Liver (tissue), 9 donors: ENCODE data around the gene ACTN1. TPM values are rescaled to one million over a fixed set of nuclear protein-coding genes. Genes with fewer than 3 reads are reported as not detected.

Experiments
- DNase-seq: peaks from one replicate; pipeline ENCODE4 v3.0.0-alpha.2; 2017; ENCODE audit warnings: low spot score
- H3K27ac ChIP-seq, 2 donors: one replicate each; pipeline ENCODE4 v1.7.0; 2013; ENCODE audit warnings: inconsistent platforms in 2 of 2, low read length in 2 of 2, control low read depth in 1 of 2, low read depth in 1 of 2, mild to moderate bottlenecking in 1 of 2
- H3K27me3 ChIP-seq, 4 donors: one replicate each; pipeline versions ENCODE4 v1.6.1 to v1.7.0; 2013; ENCODE audit warnings: low read length in 3 of 4, inconsistent platforms in 1 of 4, mild to moderate bottlenecking in 1 of 4, moderate library complexity in 1 of 4; ENCODE audit not compliant: control insufficient read depth in 4 of 4, insufficient read depth in 4 of 4
- H3K36me3 ChIP-seq, 4 donors: one replicate each; pipeline versions ENCODE4 v1.6.1 to v1.7.0; 2013; ENCODE audit warnings: low read length in 3 of 4, mild to moderate bottlenecking in 3 of 4, low read depth in 1 of 4, moderate library complexity in 1 of 4; ENCODE audit not compliant: control insufficient read depth in 4 of 4, insufficient read depth in 3 of 4
- H3K4me1 ChIP-seq, 4 donors: one replicate each; pipeline versions ENCODE4 v1.6.1 to v1.7.0; 2013; ENCODE audit warnings: low read length in 3 of 4, mild to moderate bottlenecking in 3 of 4, moderate library complexity in 1 of 4; ENCODE audit not compliant: control insufficient read depth in 4 of 4, insufficient read depth in 4 of 4
- H3K4me3 ChIP-seq, 3 donors: one replicate each; pipeline versions ENCODE4 v1.6.1 to v1.7.0; 2013; ENCODE audit warnings: low read length in 3 of 3, control low read depth in 1 of 3, low read depth in 1 of 3, mild to moderate bottlenecking in 1 of 3
- H3K9ac ChIP-seq, 2 donors: one replicate each; pipeline ENCODE4 v1.7.0; 2013; ENCODE audit warnings: low read length in 2 of 2, mild to moderate bottlenecking in 2 of 2, moderate library complexity in 2 of 2, control low read depth in 1 of 2, low read depth in 1 of 2
- H3K9me3 ChIP-seq, 4 donors: one replicate each; pipeline versions ENCODE4 v1.6.1 to v1.7.0; 2013; ENCODE audit warnings: low read length in 3 of 4; ENCODE audit not compliant: control insufficient read depth in 4 of 4
- EGR1 ChIP-seq, 2 donors: IDR thresholded peaks; 2 replicates each; pipeline ENCODE4 v1.6.1; 2016 to 2018; ENCODE audit warnings: antibody characterized with exemption in 2 of 2, low read depth in 2 of 2
- FOXA1 ChIP-seq: IDR thresholded peaks from 2 replicates; pipeline ENCODE4 v1.6.1; 2016; ENCODE audit warnings: antibody characterized with exemption
- FOXA2 ChIP-seq: IDR thresholded peaks from 2 replicates; pipeline ENCODE4 v1.6.1; 2016; ENCODE audit warnings: antibody characterized with exemption
- GABPA ChIP-seq, 2 donors: IDR thresholded peaks in 1 of 2; conservative IDR thresholded peaks in 1 of 2; 2 replicates each; pipeline ENCODE4 v1.6.1; 2016; ENCODE audit warnings: antibody characterized with exemption in 2 of 2, mild to moderate bottlenecking in 1 of 2, moderate library complexity in 1 of 2
- HNF4A ChIP-seq, 2 donors: conservative IDR thresholded peaks; 2 replicates each; pipeline ENCODE4 v1.6.1; 2016; ENCODE audit warnings: antibody characterized with exemption in 2 of 2, mild to moderate bottlenecking in 2 of 2
- HNF4G ChIP-seq: IDR thresholded peaks from 2 replicates; pipeline ENCODE4 v1.6.1; 2016; ENCODE audit warnings: antibody characterized with exemption
- JUND ChIP-seq, 2 donors: IDR thresholded peaks; 2 replicates each; pipeline ENCODE4 v1.6.1; 2016; ENCODE audit warnings: antibody characterized with exemption in 2 of 2
- NR2F2 ChIP-seq: IDR thresholded peaks from 2 replicates; pipeline ENCODE4 v1.6.1; 2016; ENCODE audit warnings: antibody characterized with exemption
- RAD21 ChIP-seq, 2 donors: IDR thresholded peaks; 2 replicates each; pipeline ENCODE4 v1.6.1; 2016; ENCODE audit warnings: antibody characterized with exemption in 2 of 2, mild to moderate bottlenecking in 2 of 2
- RXRA ChIP-seq, 2 donors: IDR thresholded peaks; 2 replicates each; pipeline ENCODE4 v1.6.1; 2017 to 2018; ENCODE audit warnings: antibody characterized with exemption in 2 of 2, mild to moderate bottlenecking in 1 of 2
- SP1 ChIP-seq: IDR thresholded peaks from 2 replicates; pipeline ENCODE4 v1.6.1; 2018; ENCODE audit warnings: antibody characterized with exemption, mild to moderate bottlenecking
- TAF1 ChIP-seq: conservative IDR thresholded peaks from 2 replicates; pipeline ENCODE4 v1.6.1; 2016; ENCODE audit warnings: antibody characterized with exemption, mild to moderate bottlenecking
- YY1 ChIP-seq: IDR thresholded peaks from 2 replicates; pipeline ENCODE4 v1.6.1; 2016; ENCODE audit warnings: antibody characterized with exemption, mild to moderate bottlenecking
- WGBS: extraction: QIAGEN DNeasy Blood & Tissue Kit; methylation state at CpG from one replicate; pipeline ENCODE4 v1.1.7; 2013; 5-methylcytosine and 5-hydroxymethylcytosine counted together
- polyA plus RNA-seq, 2 donors: library from polyadenylated mRNA; stranded (reverse) in 1 of 2; unstranded in 1 of 2; fragments of 200-250 nt in 1 of 2; fragments of >200 nt in 1 of 2; fragmentation: Nextera tagmentation in 1 of 2; extraction: Ambion mirVana in 1 of 2; gene quantifications; one replicate each; pipeline versions ENCODE4 v1.2.1 to v1.2.3, GENCODE V29; 2013 to 2015
- total RNA-seq, 2 donors: library from RNA; depleted of rRNA; stranded (reverse); fragments of >200 nt; gene quantifications; one replicate each; pipeline ENCODE4 v1.2.3, GENCODE V29; 2014
- TF ChIP-seq, protein P1 (sequence below): fragments of 150-350 bp; IDR thresholded peaks from 2 replicates; pipeline ENCODE4 v1.5.1; 2017; ENCODE audit warnings: improper control_type of control experiment, low read depth, low read length; ENCODE audit not compliant: missing input control
- TF ChIP-seq, protein P2 (sequence below): IDR thresholded peaks from 2 replicates; pipeline ENCODE4 v1.6.1; 2016; ENCODE audit warnings: antibody characterized with exemption
- TF ChIP-seq, protein P3 (sequence below): IDR thresholded peaks from 2 replicates; pipeline ENCODE4 v1.6.1; 2016; ENCODE audit warnings: antibody characterized with exemption
- TF ChIP-seq, protein P4 (sequence below): IDR thresholded peaks from 2 replicates; pipeline ENCODE4 v1.6.1; 2016; ENCODE audit warnings: antibody characterized with exemption, mild to moderate bottlenecking
- TF ChIP-seq, protein P5 (sequence below): IDR thresholded peaks from 2 replicates; pipeline ENCODE4 v1.6.1; 2016; ENCODE audit warnings: antibody characterized with exemption
- donor health status: healthy.
- donor health status: healthy.
- donor health status: healthy.
- donor health status: healthy.
- donor health status: healthy.

ACTN1 gene
- total and polyA plus RNA-seq, 4 donors, result 36.2 to 100 (median 63.1) TPM

DNA sequence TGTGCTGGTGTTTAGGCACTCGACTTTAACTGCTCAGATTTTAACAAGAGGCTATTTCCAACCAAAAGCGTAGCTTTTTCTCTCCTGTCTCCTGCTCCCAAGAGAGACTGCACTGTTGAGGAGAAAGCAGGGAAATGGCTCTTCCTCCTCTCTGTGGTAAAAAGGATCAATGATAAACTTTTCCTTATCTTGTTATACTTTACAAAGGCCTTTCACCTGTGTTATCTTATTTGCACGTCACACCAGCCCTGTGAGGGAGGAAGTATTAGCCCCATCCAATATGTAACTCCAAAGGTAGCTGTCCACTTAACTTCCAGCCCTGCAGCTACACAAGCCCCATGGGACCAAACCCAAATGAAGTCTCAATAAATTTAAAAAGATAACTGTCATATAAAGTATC is 153.4 kb downstream of the ACTN1 start:
- Histone ChIP-seq H3K27me3 (no peaks in the 10 kb centered on the region), H3K9me3 (no peaks in the 10 kb centered on the region), H3K4me1 (peaks cover 14 to 55% (median 36%) of the 10 kb centered on the region in 4 donors), H3K4me3 (no peak overlapping the region), H3K27ac (peak overlapping the region; percentile 86 to 90), H3K36me3 (no peaks in the 10 kb centered on the region), H3K9ac (peak overlapping the region; percentile 4 to 68)
- TF ChIP-seq GABPA (IDR thresholded peaks at IDR 0.05 in 1 of 2, conservative IDR thresholded peaks at IDR 0.05 in 1 of 2) (peak in 1 of 2 donors; percentile 43), SP1 (peak; percentile 75), TAF1 (peak; percentile 96), JUND (IDR thresholded peaks at IDR 0.05) (peak in 1 of 2 donors; percentile 60), FOXA2 (no peak), YY1 (peak; percentile 82), RXRA (IDR thresholded peaks at IDR 0.05) (peak; percentile 82 to 88), HNF4G (no peak), EGR1 (IDR thresholded peaks at IDR 0.05; ENCODE audit: low read depth in 2 of 2) (peak in 1 of 2 donors; percentile 47), HNF4A (conservative IDR thresholded peaks at IDR 0.05) (peak; percentile 48 to 69), RAD21 (IDR thresholded peaks at IDR 0.05) (peak; percentile 22 to 39), FOXA1 (peak; percentile 37), NR2F2 (no peak)
- TF ChIP-seq, protein P1, sequence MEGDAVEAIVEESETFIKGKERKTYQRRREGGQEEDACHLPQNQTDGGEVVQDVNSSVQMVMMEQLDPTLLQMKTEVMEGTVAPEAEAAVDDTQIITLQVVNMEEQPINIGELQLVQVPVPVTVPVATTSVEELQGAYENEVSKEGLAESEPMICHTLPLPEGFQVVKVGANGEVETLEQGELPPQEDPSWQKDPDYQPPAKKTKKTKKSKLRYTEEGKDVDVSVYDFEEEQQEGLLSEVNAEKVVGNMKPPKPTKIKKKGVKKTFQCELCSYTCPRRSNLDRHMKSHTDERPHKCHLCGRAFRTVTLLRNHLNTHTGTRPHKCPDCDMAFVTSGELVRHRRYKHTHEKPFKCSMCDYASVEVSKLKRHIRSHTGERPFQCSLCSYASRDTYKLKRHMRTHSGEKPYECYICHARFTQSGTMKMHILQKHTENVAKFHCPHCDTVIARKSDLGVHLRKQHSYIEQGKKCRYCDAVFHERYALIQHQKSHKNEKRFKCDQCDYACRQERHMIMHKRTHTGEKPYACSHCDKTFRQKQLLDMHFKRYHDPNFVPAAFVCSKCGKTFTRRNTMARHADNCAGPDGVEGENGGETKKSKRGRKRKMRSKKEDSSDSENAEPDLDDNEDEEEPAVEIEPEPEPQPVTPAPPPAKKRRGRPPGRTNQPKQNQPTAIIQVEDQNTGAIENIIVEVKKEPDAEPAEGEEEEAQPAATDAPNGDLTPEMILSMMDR, result no peak
- TF ChIP-seq, protein P2, sequence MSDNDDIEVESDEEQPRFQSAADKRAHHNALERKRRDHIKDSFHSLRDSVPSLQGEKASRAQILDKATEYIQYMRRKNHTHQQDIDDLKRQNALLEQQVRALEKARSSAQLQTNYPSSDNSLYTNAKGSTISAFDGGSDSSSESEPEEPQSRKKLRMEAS, result peak; percentile 82
- TF ChIP-seq, protein P3, sequence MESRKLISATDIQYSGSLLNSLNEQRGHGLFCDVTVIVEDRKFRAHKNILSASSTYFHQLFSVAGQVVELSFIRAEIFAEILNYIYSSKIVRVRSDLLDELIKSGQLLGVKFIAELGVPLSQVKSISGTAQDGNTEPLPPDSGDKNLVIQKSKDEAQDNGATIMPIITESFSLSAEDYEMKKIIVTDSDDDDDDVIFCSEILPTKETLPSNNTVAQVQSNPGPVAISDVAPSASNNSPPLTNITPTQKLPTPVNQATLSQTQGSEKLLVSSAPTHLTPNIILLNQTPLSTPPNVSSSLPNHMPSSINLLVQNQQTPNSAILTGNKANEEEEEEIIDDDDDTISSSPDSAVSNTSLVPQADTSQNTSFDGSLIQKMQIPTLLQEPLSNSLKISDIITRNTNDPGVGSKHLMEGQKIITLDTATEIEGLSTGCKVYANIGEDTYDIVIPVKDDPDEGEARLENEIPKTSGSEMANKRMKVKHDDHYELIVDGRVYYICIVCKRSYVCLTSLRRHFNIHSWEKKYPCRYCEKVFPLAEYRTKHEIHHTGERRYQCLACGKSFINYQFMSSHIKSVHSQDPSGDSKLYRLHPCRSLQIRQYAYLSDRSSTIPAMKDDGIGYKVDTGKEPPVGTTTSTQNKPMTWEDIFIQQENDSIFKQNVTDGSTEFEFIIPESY, result no peak
- TF ChIP-seq, protein P4, sequence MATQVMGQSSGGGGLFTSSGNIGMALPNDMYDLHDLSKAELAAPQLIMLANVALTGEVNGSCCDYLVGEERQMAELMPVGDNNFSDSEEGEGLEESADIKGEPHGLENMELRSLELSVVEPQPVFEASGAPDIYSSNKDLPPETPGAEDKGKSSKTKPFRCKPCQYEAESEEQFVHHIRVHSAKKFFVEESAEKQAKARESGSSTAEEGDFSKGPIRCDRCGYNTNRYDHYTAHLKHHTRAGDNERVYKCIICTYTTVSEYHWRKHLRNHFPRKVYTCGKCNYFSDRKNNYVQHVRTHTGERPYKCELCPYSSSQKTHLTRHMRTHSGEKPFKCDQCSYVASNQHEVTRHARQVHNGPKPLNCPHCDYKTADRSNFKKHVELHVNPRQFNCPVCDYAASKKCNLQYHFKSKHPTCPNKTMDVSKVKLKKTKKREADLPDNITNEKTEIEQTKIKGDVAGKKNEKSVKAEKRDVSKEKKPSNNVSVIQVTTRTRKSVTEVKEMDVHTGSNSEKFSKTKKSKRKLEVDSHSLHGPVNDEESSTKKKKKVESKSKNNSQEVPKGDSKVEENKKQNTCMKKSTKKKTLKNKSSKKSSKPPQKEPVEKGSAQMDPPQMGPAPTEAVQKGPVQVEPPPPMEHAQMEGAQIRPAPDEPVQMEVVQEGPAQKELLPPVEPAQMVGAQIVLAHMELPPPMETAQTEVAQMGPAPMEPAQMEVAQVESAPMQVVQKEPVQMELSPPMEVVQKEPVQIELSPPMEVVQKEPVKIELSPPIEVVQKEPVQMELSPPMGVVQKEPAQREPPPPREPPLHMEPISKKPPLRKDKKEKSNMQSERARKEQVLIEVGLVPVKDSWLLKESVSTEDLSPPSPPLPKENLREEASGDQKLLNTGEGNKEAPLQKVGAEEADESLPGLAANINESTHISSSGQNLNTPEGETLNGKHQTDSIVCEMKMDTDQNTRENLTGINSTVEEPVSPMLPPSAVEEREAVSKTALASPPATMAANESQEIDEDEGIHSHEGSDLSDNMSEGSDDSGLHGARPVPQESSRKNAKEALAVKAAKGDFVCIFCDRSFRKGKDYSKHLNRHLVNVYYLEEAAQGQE, result peak; percentile 92
- TF ChIP-seq, protein P5, sequence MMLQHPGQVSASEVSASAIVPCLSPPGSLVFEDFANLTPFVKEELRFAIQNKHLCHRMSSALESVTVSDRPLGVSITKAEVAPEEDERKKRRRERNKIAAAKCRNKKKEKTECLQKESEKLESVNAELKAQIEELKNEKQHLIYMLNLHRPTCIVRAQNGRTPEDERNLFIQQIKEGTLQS, result no peak
- 33% methylated on average over 3 of the region's 3 CpGs for WGBS
- DNase-seq, result no peak
